AG09319 (cell line): Measurements from ENCODE around the gene MTMR12.
"Not testable (repeated sequence)": the region's sequence is repeated elsewhere in the genome, so short reads cannot be mapped to it uniquely, and the experiment has no call there.

Source experiments
- DNase-seq: peaks from one replicate; pipeline ENCODE4 v3.0.0-alpha.2; 2010; ENCODE audit warnings: low read depth; ENCODE audit errors: extremely low read depth
- CTCF ChIP-seq: IDR thresholded peaks from 2 replicates; pipeline ENCODE4 v1.5.1; 2011; ENCODE audit warnings: low read depth, mild to moderate bottlenecking, inconsistent platforms, low read length, moderate library complexity

MTMR12 gene

GRCh38 chr5:32325616-32326015 lies 12.9 kb upstream of the MTMR12 start:
- DNase-seq: no peak
- no peak for TF ChIP-seq CTCF

GRCh38 chr5:32325062-32325461 lies 12.3 kb upstream of the MTMR12 start:
- TF ChIP-seq CTCF: no peak
- no peak for DNase-seq

- no peak for TF ChIP-seq CTCF
- DNase-seq: no peak
Observed at GRCh38 chr5:32323741-32324140, 11.0 kb upstream of the MTMR12 start.

- no peak for DNase-seq
- TF ChIP-seq CTCF: no peak
Observed at GRCh38 chr5:32322882-32323281, 10.1 kb upstream of the MTMR12 start.

GRCh38 chr5:32321787-32322186 lies 9.0 kb upstream of the MTMR12 start:
- not testable (repeated sequence) for DNase-seq

- TF ChIP-seq CTCF: no peak
- DNase-seq: no peak
Observed at GRCh38 chr5:32320576-32320975, 7.8 kb upstream of the MTMR12 start.

GRCh38 chr5:32319926-32320543 lies 7.3 kb upstream of the MTMR12 start:
- no peak for DNase-seq
- no peak for TF ChIP-seq CTCF

GRCh38 chr5:32319392-32319791 lies 6.7 kb upstream of the MTMR12 start:
- no peak for DNase-seq
- TF ChIP-seq CTCF: no peak
